D721Med (cell line): ENCODE results near the gene IRF2BP1.
"Not testable (repeated sequence)": the region's sequence is repeated elsewhere in the genome, so short reads cannot be mapped to it uniquely, and the experiment has no call there.

Source experiments
- DNase-seq: peaks from one replicate; pipeline ENCODE4 v3.0.0; 2011; ENCODE audit warnings: low spot score; ENCODE audit not compliant: insufficient read length
- FAIRE-seq: peaks from 2 replicates; lab custom pipeline; 2011; peaks lifted over from hg19 to GRCh38; lab: Jason Lieb, UNC
- CTCF ChIP-seq: IDR thresholded peaks from 2 replicates; pipeline ENCODE4 v1.5.1; 2012; ENCODE audit warnings: mild to moderate bottlenecking, control low read depth; ENCODE audit not compliant: insufficient read depth; ENCODE audit errors: missing control alignments

Gene IRF2BP1

GRCh38 chr19:45872095-45872919 lies 13.6 kb downstream of the IRF2BP1 start:
- no peak for TF ChIP-seq CTCF
- FAIRE-seq = no peak

GRCh38 chr19:45870798-45871197 lies 15.1 kb downstream of the IRF2BP1 start:
- no peak for FAIRE-seq

More at GRCh38 chr19:45872095-45872919, 13.6 kb downstream of the IRF2BP1 start:
- no peak for DNase-seq

GRCh38 chr19:45867241-45867640 lies 18.7 kb downstream of the IRF2BP1 start:
- FAIRE-seq, DNase-seq: not testable (repeated sequence)

More at GRCh38 chr19:45870798-45871197, 15.1 kb downstream of the IRF2BP1 start:
- no peak for DNase-seq
- no peak for TF ChIP-seq CTCF

- FAIRE-seq = no peak
- TF ChIP-seq CTCF = no peak
- DNase-seq = no peak
Measured at GRCh38 chr19:45866400-45867176, 19.4 kb downstream of the IRF2BP1 start.

- DNase-seq = no peak
- TF ChIP-seq CTCF = no peak
- no peak for FAIRE-seq
Measured at GRCh38 chr19:45865269-45865948, 20.5 kb downstream of the IRF2BP1 start.

- FAIRE-seq = no peak
- TF ChIP-seq CTCF = no peak
- DNase-seq = no peak
Measured at GRCh38 chr19:45864629-45865082, 21.3 kb downstream of the IRF2BP1 start.
